ENCODE measurements around the gene PNKP. TPM values are rescaled to one million over a fixed set of nuclear protein-coding genes. Genes with fewer than 3 reads are reported as not detected.

Gene PNKP
- total and polyA plus RNA-seq, 9 of the 15 experiments (the other 6 are each of a cell fraction or from before 2014, with no cell fraction given), result 2.8 to 85.4 (median 25.3) TPM

DNA sequence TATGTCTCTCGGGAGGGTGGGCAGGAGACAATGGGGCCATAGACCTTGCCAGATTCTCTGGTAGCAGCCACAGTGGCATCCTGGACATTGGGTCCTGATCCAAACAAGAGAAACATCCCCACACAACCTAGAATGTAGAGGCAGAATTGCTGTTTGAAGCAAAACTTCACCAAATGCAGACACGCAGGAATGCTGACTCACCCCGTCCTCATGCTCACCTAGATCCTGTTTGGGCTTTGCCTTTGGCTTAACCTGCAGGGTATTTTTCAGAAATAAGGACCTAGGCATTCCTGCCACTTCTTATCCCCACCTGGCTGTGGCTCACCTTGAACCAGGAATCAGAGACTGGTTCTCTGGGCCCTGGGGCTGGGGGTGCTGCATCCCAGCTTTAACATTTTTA, 17.4 kb upstream of the PNKP start:
- H3K27ac ChIP-seq (ENCODE audit: extremely low read depth, low read depth, low read length), result no peak overlapping the region; the same call in 1 of the 3 replicates
- peaks cover 49% of the 10 kb centered on the region for H3K36me3 ChIP-seq (ENCODE audit: control insufficient read depth, insufficient read depth, low read length)
- H3K4me2 ChIP-seq (ENCODE audit: insufficient read depth, low read length), result no peak overlapping the region
- no peaks in the 10 kb centered on the region for H3K9me1 ChIP-seq (ENCODE audit: control insufficient read depth, insufficient read depth, low read length)
- FAIRE-seq (no peak), ATAC-seq (no peak), DNase-seq (ENCODE audit: extremely low read depth in 1 of 4, low spot score in 3 of 4) (no peak)
- H3K4me3 ChIP-seq, result no peak overlapping the region
- no peak overlapping the region for H2AFZ ChIP-seq (ENCODE audit: low read depth, low read length)
- no peaks in the 10 kb centered on the region for H3K79me2 ChIP-seq (ENCODE audit: control insufficient read depth, insufficient read depth, low read length)
- ChIA-PET CTCF (ENCODE audit: low intra/inter-chr PET ratio) (no interaction called here), POLR2A (interaction anchor here (0.6 kb wide), 1 partner anchor 25 kb away, joined by 3 read pairs; no protein-coding TSS in a partner anchor)
- no peaks in the 10 kb centered on the region for H3K27me3 ChIP-seq (ENCODE audit: control insufficient read depth in 2 of 2, insufficient read depth in 2 of 2, low read length in 2 of 2)
- in situ Hi-C loops (cut with MboI) (no loop called here), intact Hi-C loops (cut with micrococcal nuclease) (no loop called here)
- BruUV-seq (replicated peaks), result no TSS peak
- peaks cover 12 to 67% of the 10 kb centered on the region in 2 experiments for H3K4me1 ChIP-seq (replicated peaks in 1 of 2; ENCODE audit: control insufficient read depth in 2 of 2, insufficient read depth in 2 of 2, low read length in 2 of 2)
- no peaks in the 10 kb centered on the region for H3K9me3 ChIP-seq (replicated peaks; ENCODE audit: control insufficient read depth, insufficient read depth, low read depth, low read length)
- 61% methylated on average over 3 of the region's 3 CpGs for WGBS (ENCODE audit: insufficient coverage, low coverage, missing lambda C conversion rate)
- peak overlapping the region in 1 of 2 experiments; percentile 77; a peak in 2 of 4 replicates for H3K9ac ChIP-seq (ENCODE audit: insufficient read depth in 1 of 2, low read depth in 2 of 2, low read length in 2 of 2)
- H4K20me1 ChIP-seq (replicated peaks; ENCODE audit: control insufficient read depth, insufficient read depth, low read length), result no peaks in the 10 kb centered on the region
- TF ChIP-seq ZNF507 (tag; conservative IDR thresholded peaks at IDR 0.05) (no peak), NR4A1 (CRISPR knock-in tag; IDR thresholded peaks at IDR 0.05) (no peak), NR4A1 (tag; IDR thresholded peaks at IDR 0.05) (no peak), MAFG (tag; conservative IDR thresholded peaks at IDR 0.05) (peak; percentile 48), SP1 (CRISPR knock-in tag; IDR thresholded peaks at IDR 0.05) (no peak), BMI1 (IDR thresholded peaks at IDR 0.05; ENCODE audit: low read length) (no peak), ZFPM2 (CRISPR knock-in tag; IDR thresholded peaks at IDR 0.05) (no peak), RUNX1 (IDR thresholded peaks at IDR 0.05; ENCODE audit: low read depth) (no peak), ZNF316 (IDR thresholded peaks at IDR 0.05) (peak; percentile 79), NFE2 (IDR thresholded peaks at IDR 0.05; ENCODE audit: low read depth) (peak; percentile 66), ZNF436 (CRISPR knock-in tag; IDR thresholded peaks at IDR 0.05) (no peak), MTA2 (IDR thresholded peaks at IDR 0.05; ENCODE audit: low read depth) (no peak), KAT2B (IDR thresholded peaks at IDR 0.05; ENCODE audit: low read depth, low read length) (no peak), HNRNPH1 (optimal IDR thresholded peaks at IDR 0.05; ENCODE audit: low read depth, low read length) (no peak), NFATC3 (IDR thresholded peaks at IDR 0.05) (no peak), PHF8 (IDR thresholded peaks at IDR 0.05; ENCODE audit: borderline replicate concordance, low read length) (no peak)
- TF ChIP-seq, protein P1, sequence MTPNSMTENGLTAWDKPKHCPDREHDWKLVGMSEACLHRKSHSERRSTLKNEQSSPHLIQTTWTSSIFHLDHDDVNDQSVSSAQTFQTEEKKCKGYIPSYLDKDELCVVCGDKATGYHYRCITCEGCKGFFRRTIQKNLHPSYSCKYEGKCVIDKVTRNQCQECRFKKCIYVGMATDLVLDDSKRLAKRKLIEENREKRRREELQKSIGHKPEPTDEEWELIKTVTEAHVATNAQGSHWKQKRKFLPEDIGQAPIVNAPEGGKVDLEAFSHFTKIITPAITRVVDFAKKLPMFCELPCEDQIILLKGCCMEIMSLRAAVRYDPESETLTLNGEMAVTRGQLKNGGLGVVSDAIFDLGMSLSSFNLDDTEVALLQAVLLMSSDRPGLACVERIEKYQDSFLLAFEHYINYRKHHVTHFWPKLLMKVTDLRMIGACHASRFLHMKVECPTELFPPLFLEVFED (CRISPR knock-in tag; conservative IDR thresholded peaks at IDR 0.05), result no peak
- TF ChIP-seq, protein P2, sequence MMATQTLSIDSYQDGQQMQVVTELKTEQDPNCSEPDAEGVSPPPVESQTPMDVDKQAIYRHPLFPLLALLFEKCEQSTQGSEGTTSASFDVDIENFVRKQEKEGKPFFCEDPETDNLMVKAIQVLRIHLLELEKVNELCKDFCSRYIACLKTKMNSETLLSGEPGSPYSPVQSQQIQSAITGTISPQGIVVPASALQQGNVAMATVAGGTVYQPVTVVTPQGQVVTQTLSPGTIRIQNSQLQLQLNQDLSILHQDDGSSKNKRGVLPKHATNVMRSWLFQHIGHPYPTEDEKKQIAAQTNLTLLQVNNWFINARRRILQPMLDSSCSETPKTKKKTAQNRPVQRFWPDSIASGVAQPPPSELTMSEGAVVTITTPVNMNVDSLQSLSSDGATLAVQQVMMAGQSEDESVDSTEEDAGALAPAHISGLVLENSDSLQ (IDR thresholded peaks at IDR 0.05), result no peak
- TF ChIP-seq, protein P3, sequence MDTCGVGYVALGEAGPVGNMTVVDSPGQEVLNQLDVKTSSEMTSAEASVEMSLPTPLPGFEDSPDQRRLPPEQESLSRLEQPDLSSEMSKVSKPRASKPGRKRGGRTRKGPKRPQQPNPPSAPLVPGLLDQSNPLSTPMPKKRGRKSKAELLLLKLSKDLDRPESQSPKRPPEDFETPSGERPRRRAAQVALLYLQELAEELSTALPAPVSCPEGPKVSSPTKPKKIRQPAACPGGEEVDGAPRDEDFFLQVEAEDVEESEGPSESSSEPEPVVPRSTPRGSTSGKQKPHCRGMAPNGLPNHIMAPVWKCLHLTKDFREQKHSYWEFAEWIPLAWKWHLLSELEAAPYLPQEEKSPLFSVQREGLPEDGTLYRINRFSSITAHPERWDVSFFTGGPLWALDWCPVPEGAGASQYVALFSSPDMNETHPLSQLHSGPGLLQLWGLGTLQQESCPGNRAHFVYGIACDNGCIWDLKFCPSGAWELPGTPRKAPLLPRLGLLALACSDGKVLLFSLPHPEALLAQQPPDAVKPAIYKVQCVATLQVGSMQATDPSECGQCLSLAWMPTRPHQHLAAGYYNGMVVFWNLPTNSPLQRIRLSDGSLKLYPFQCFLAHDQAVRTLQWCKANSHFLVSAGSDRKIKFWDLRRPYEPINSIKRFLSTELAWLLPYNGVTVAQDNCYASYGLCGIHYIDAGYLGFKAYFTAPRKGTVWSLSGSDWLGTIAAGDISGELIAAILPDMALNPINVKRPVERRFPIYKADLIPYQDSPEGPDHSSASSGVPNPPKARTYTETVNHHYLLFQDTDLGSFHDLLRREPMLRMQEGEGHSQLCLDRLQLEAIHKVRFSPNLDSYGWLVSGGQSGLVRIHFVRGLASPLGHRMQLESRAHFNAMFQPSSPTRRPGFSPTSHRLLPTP (IDR thresholded peaks at IDR 0.05; ENCODE audit: borderline replicate concordance, extremely low read depth, insufficient read length), result no peak
- TF ChIP-seq, protein P4, sequence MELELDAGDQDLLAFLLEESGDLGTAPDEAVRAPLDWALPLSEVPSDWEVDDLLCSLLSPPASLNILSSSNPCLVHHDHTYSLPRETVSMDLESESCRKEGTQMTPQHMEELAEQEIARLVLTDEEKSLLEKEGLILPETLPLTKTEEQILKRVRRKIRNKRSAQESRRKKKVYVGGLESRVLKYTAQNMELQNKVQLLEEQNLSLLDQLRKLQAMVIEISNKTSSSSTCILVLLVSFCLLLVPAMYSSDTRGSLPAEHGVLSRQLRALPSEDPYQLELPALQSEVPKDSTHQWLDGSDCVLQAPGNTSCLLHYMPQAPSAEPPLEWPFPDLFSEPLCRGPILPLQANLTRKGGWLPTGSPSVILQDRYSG (tag; conservative IDR thresholded peaks at IDR 0.05; ENCODE audit: low read depth), result no peak
